Activated CD4-positive, alpha-beta T cell treated with anti-CD3 and anti-CD28 coated beads, Interleukin-2, amount 50 U/mL, for 16 hours (primary cell): ENCODE measurements around the gene KAT8.

Experiments
- DNase-seq: peaks from one replicate; pipeline ENCODE4 v3.0.0-alpha.2; 2020

Gene KAT8

DNA sequence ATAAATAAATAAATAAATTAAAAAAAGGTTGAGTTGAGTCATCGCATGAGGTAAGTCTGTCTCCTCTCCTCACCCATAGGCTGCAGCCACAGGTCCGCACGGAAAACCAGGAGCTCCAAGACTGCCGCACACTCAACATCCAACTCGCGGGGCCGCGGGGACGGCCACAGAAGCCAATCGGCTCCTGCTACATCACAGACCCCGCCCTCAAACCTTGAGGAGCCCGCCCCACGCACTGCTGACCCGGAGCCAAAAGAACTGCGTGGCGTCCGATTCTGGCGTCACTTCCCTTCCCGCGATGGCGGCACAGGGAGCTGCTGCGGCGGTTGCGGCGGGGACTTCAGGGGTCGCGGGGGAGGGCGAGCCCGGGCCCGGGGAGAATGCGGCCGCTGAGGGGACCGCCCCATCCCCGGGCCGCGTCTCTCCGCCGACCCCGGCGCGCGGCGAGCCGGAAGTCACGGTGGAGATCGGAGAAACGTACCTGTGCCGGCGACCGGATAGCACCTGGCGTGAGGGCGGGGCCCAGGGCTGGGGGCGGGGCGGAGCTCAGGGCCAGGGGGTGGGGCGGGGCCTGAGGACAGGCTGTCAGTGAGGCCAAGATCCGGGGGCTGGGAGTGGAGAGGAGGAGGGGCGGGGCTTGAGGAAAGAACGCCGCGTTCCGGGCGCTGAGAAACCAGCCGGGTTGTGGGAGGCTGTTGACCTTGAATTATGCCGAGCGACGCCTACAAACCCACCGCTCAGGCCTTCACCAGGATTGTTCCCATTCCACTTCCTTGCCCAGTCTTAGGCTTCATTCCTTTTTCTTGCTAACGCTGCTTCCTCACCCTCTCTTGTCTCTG lies at the start of gene KAT8:
KAT8 (plus strand) TSS at position 281 of the 839 bp plus-strand sequence; CDS start at position 299, 18 bp downstream.
- DNase-seq = peak; percentile 99

DNA sequence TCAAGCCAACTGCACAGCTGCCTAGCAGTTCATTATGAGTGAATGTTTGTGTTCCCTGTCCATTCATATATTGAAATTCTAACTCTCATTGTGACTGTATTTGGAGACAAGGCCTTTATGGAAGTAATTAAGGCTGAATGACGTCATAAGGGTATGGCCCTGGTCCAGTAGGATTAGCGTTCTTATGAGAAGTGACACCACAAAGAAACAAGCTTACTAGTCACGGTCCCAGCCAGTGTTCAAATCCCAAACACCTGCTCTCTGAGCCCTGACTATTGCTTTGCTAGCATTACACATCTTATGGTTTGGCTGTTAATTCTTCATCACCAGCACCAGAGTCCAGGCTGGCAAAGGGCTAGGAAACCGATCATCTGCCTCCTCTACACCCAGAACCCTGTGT lies 45.6 kb upstream of the KAT8 start:
- DNase-seq = no peak

DNA sequence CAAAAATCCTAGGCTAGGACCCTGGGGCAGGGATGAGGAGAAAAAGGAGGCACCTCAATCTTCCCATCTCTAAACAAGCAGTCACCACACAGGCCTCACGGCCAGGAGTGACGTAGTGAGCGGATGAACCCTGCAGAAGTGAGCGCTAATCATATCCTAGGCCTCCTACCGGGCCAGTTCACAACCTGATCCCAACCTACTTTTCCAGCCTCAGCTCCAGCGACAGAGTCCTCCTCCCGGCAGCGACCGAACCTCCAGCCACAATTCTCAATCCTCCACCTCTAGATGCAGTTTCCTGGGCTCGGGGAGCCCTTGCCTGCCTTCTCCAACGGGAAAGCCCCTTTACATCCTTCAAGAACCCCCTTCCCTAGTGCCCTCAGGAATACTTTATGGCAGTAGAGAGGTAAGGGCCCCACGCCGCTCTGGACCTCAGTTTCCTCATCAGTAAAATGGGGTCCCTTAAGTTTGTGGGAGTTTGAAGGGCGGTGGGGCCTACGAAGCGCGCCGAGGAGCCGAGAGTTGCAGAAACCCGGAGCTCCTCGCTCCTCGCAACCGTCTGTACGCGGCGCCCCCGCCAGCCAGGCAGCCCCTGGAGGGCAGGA lies 44.8 kb upstream of the KAT8 start:
- peak; percentile 60 for DNase-seq

DNA sequence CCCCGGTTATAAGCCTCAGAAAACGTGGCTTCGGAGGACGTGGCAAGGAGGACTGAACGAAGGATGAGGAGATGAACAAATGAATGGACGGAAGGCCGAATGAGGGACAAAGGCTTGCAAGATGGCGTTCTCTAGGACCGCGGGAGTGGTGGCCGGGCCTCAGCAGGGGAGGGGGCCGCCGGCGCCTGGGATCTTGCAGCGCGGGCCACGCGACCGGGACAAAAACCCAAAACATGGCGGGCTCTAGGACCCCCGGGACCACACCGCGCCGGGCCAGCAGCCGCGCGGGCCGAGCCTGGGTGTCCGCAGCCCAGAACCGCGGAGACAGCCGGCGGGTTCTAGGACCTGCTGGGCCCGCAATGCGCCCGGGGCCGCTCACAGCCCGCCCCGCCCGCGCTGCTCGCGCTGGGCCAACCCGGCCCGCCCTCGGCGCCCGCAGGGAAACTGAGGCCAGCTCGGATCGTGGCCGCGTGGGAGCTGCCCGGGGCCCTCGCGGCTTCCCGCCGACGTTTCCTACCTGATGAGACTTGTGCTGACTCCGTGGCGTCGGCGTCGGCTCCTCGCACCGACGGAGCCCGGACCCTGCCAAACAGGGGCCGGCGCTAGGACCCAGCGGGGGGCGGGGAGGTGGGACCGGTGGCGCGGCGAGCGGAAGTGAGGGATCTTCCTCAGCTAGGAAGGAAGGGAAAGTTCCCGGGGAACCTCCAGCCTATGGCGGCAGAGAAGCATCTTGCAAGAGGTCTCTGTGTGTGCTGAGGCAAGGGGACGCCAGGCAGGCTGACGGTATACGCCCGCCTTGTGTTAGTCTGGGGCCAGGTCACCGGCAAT lies 44.1 kb upstream of the KAT8 start:
- peak; percentile 89 for DNase-seq

DNA sequence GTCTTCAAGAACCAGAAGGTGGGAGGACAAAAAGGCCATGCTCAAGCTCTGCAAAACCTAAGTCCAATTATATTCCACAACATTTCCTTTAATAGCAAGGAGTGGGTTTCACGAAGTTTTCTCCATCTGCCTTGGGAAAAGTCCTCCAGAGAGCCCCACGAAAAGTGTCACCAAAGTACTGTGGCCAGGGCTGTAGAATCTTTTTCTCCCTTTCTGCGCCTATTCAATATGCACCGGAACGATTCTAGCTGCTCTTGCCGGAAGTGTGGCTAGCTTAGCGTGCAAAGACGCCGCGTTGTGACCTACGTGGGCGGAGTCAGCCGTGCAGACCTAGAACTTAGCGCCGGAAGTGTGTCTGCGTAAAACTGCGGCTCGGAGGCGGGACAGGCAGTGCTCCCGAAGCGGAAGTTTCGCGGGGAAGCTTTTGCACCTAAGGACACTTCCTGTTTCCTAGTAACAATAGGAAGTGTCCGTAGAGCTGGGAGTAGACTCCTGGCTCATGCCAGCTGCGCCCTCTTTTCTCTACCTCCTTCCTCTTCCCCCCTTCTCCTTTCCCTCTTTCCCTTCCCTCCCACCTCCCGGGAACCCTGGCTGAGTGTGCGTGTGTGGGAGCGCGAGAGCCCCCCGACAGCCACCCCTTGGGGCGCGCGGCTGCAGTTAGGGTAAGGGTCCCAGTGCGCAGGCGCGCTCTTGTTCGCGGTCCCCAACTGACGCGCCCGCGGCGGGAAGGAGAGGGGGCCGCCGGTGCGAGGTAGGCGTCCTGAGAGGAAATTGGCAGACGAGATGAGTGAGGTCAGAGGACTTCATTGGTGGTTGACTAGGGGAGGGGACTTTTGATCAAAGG lies 43.3 kb upstream of the KAT8 start, which contains the start of the genes ZNF646 and ZNF668:
ZNF646 (plus strand) TSS at position 453 of the 844 bp plus-strand sequence. CDS start 1,903 bp downstream, outside the sequence.
ZNF668 (minus strand) TSS at position 271 of the 844 bp plus-strand sequence. CDS start 9,781 bp downstream, outside the sequence.
- DNase-seq = peak; percentile 99

DNA sequence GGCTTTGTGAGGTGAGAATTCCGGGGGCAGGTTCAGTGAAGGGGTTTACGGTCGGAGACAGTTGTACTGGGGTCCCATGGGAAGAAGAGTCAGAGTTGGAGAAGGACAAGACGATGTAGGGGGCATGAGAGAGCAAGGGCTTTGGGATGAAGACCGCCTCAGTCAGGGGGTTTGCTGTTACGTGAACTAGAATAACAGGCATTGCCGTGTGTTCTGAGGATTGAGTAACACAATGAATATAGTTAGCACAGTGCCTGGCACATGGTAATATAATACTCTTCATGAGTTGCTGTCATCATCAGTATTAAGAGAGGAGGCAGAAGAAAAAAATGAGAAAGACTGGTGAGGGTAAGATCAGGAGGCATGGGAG lies 42.7 kb upstream of the KAT8 start:
- no peak for DNase-seq

DNA sequence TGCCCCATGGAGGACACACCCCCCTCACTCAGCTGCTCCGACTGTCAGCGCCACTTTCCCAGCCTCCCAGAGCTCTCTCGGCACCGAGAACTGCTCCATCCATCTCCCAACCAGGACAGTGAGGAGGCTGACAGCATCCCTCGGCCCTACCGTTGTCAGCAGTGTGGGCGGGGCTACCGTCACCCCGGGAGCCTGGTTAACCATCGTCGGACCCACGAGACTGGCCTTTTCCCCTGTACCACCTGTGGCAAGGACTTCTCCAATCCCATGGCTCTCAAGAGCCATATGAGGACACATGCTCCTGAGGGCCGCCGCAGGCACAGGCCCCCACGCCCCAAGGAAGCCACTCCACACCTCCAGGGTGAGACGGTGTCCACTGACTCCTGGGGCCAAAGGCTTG lies 41.1 kb upstream of the KAT8 start:
- no peak for DNase-seq

DNA sequence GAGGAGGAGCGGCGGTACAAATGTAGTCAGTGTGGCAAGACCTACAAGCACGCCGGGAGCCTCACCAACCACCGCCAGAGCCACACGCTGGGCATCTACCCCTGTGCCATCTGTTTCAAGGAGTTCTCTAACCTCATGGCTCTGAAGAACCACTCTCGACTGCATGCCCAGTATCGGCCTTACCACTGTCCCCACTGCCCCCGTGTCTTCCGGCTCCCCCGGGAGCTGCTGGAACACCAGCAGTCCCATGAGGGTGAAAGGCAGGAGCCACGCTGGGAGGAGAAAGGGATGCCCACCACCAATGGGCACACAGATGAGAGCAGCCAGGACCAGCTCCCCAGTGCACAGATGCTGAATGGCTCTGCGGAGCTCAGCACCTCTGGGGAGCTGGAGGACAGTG lies 40.4 kb upstream of the KAT8 start:
- DNase-seq = no peak

DNA sequence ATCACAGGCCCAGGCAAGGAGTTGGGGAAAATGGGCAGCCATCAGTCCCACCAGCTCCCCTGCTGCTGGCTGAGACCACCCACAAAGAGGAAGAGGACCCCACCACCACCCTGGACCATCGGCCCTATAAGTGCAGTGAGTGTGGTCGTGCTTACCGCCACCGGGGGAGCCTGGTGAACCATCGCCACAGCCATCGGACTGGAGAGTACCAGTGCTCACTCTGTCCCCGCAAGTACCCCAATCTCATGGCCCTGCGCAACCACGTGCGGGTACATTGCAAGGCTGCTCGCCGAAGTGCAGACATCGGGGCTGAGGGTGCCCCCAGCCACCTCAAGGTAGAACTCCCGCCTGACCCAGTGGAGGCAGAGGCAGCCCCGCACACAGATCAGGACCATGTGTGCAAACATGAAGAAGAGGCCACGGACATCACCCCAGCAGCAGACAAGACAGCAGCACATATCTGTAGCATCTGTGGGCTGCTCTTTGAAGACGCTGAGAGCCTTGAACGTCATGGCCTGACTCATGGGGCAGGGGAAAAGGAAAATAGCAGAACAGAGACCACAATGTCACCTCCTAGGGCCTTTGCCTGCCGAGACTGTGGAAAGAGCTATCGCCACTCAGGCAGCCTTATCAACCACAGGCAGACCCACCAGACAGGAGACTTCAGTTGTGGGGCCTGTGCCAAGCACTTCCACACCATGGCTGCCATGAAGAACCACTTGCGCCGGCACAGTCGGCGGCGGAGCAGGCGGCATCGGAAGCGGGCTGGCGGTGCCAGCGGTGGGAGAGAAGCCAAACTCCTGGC lies 39.7 kb upstream of the KAT8 start:
- no peak for DNase-seq

DNA sequence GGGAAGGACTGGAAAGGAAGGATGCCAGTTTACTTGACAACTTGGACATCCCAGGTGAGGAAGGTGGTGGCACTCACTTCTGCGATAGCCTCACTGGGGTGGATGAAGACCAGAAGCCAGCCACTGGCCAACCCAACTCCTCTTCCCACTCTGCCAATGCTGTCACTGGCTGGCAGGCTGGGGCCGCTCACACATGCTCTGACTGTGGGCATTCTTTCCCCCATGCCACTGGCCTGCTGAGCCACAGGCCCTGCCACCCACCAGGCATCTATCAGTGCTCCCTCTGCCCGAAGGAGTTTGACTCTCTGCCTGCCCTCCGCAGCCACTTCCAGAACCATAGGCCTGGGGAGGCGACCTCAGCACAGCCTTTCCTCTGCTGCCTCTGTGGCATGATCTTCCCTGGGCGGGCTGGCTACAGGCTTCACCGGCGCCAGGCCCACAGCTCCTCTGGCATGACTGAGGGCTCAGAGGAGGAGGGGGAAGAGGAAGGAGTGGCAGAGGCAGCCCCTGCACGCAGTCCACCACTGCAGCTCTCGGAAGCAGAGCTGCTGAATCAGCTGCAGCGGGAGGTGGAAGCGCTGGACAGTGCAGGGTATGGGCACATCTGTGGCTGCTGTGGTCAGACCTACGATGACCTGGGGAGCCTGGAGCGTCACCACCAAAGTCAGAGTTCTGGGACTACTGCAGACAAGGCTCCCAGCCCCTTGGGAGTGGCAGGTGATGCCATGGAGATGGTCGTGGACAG lies 38.7 kb upstream of the KAT8 start:
- no peak for DNase-seq

DNA sequence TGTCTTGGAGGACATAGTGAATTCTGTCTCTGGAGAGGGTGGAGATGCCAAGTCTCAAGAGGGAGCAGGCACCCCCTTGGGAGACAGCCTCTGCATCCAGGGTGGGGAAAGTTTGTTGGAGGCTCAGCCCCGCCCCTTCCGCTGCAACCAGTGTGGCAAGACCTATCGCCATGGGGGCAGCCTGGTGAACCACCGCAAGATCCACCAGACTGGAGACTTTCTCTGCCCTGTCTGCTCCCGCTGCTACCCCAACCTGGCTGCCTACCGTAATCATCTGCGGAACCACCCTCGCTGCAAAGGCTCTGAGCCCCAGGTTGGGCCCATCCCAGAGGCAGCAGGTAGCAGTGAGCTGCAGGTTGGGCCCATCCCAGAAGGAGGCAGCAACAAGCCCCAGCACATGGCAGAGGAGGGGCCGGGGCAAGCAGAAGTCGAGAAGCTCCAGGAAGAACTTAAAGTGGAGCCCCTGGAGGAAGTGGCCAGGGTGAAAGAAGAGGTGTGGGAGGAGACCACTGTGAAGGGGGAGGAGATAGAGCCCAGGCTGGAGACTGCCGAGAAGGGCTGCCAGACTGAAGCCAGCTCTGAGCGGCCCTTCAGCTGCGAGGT lies 38.0 kb upstream of the KAT8 start:
- no peak for DNase-seq

DNA sequence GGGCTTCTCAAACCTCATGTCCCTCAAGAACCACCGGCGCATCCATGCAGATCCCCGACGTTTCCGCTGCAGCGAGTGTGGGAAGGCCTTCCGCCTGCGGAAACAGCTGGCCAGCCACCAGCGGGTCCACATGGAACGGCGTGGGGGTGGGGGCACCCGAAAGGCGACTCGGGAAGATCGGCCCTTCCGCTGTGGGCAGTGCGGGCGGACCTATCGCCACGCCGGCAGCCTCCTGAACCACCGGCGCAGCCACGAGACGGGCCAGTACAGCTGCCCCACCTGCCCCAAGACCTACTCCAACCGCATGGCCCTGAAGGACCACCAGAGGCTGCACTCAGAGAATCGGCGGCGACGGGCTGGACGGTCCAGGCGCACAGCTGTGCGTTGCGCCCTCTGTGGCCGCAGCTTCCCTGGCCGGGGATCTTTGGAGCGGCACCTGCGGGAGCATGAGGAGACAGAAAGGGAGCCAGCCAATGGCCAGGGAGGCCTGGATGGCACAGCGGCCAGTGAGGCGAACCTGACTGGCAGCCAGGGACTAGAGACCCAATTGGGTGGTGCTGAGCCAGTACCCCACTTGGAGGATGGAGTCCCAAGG lies 37.3 kb upstream of the KAT8 start:
- no peak for DNase-seq

DNA sequence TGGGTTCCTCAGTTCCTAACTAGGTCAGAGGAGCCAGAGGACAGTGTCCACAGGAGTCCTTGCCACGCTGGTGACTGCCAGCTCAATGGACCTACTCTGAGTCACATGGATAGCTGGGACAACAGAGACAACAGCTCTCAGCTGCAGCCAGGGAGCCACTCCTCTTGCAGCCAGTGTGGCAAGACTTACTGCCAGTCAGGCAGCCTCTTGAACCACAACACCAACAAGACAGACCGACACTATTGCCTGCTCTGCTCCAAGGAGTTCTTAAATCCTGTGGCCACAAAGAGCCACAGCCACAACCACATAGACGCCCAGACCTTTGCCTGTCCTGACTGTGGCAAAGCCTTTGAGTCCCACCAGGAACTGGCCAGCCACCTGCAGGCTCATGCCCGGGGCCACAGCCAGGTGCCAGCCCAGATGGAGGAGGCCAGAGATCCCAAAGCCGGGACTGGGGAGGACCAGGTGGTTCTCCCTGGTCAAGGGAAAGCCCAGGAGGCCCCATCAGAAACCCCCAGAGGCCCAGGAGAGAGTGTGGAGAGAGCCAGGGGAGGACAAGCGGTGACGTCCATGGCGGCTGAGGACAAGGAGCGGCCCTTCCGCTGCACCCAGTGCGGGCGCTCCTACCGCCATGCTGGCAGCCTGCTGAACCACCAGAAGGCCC lies 36.6 kb upstream of the KAT8 start:
- DNase-seq = no peak

DNA sequence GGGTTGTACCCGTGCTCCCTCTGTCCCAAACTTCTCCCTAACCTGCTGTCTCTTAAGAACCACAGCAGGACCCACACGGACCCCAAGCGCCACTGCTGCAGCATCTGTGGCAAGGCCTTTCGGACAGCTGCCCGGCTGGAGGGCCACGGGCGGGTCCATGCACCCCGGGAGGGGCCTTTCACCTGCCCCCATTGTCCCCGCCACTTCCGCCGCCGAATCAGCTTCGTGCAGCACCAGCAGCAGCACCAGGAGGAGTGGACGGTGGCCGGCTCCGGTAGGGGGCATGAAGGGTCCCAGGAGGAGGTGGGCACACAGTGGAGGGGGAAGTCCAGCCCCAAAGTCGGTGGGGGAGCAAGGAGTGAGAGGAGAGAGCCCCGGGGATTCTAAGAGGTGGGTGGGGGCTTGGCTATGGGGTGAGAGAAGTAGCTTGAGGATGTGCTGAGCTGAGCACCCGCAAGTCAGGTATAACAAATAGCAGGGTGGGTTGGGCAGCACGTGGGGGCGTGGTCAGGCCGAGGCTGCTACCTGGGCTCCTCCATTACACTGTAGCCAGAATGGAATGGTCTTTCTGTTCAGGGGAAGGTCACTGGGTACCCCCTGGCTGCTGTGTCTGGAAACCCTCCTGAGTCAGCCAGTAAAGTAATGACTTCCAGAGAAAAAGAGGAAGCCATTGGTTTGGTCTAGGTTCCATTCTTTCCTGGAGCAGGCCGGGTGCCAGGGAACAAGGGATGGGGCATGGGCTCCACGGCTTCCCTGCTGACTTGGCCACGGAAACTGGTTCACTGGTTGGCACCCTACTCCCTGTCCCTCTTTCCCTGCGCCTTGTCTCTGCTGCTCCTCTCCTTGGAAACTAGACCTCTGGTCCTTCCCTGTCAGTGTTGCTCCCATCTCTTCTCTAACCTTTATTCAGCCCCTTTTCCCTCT lies 35.8 kb upstream of the KAT8 start:
- no peak for DNase-seq

DNA sequence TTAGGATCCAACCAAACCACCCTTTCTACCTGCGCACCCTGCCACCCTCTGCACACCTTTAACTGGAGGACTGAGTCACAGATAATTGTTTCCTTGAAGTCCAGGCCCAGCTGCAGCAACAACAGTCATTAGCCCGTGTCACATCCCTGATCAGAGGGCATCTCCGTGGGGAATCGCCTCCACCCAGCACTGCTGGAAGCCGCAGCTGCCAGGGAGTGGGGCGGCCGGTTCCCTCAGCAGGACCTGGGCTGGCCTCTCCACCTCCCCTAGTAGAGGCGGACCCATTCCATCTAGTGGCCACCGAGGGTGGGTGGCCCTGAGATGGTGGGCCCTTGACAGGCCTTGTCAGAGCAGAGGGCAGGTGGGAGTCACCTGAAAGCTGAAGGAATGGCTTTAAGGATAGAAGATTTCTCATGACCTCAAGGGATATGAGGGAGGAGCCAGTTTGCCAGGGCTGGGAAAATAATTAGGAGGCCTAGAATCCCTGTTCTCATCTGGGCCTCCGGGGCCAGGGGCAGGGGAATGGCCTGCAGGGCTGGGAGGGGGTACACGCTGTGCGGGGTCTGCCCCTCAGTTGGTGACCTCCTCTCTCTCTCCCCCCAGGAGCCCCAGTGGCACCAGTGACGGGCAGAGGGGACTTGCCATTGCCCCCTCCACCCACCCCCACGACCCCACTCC lies 35.0 kb upstream of the KAT8 start:
- DNase-seq = no peak

DNA sequence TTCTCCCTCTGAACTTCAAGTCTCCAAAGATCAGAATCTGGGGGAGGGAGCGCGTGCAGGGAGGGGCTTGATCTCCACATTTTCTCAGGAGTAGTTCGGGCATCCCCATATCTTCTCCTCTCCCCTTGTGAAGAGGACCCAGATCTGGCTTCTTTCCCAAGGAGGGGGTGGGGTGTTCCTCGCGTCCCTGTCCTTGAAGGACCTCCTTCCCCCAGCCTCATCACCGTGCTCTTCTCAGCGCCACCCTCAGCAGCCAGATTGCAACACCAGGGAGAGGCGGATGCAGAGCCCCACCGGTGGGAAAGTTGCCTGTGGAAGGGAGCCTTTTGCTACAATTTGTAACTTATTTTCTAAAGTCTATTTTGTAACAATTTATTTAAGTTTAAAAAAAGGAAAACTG lies 34.4 kb upstream of the KAT8 start:
- no peak for DNase-seq

DNA sequence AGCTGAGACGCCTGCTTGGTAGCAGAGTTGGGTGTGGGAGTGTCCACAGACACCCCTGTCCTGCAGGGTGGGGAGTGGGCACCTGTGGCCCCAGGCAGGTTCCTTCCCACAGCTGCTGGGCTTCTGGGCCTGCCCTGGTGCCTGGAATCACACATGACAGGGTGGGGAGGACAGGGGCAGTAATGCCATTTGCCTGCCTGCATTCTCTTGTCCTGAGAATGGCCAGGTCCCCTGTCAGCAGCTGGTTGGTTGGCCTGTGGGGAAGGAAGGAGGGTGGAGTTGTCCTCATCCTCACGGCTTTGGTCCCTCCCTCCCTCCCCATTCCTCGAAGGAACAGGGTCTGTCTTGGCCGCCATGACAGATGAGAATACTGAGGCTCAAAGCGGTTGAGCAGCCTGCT lies 33.9 kb upstream of the KAT8 start:
- DNase-seq = no peak

DNA sequence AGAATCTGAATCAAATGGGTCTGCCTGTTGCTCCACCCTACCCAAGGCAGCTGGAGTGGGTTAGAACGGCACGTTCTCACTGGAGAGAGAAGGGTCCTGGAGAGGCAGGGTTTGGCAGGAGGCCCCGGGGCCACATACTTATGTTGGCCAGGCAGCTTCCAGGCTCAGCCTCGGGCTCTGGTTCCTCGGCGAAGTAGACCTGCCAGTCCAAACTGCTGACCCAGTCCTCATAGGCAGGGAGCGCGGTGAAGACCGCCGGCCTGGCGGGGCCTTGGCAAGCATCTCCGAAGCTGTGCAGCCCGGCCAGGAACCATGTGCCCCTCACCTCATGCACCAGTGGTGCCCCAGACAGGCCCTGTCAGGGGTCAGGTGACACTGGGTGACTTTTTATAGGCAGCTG lies 33.5 kb upstream of the KAT8 start:
- no peak for DNase-seq
